K562 (cell line): ENCODE data around the gene GCHFR. TPM values are rescaled to one million over a fixed set of nuclear protein-coding genes. Genes with fewer than 3 reads are reported as not detected.

Experiments used
- ATAC-seq: fragments of 200-7000 bp; cut with Tn5 transposase; 3 replicates; pipeline ENCODE4 v1.9.1; 2020; ENCODE audit warnings: moderate library complexity
- BruUV-seq: library from RNA; stranded (reverse); fragments of 400-500 nt; replicated peaks from 2 replicates; lab custom pipeline; 2021; lab: Mats Ljungman, UMichigan
- CTCF ChIA-PET: fragments of 300-600 bp; formaldehyde crosslinking; extraction: SDS; loops from one replicate; lab custom pipeline; 2021; ENCODE audit warnings: low intra/inter-chr PET ratio; lab: Yijun Ruan, JAX
- POLR2A ChIA-PET: fragments of 300-600, 350-650 bp; sonication (Branson Sonifier 250); formaldehyde crosslinking; extraction: SDS; loops from one replicate; lab custom pipeline; 2021; ENCODE audit warnings: antibody characterized with exemption, inconsistent platforms; lab: Yijun Ruan, JAX
- DNase-seq, 4 experiments: peaks; one replicate each; pipeline versions ENCODE4 v3.0.0 to v3.0.0-alpha.2; 2011 to 2018; ENCODE audit warnings: low spot score in 3 of 4, mixed read lengths in 3 of 4; ENCODE audit errors: extremely low read depth in 1 of 4
- FAIRE-seq: peaks from 2 replicates; lab custom pipeline; 2011; peaks lifted over from hg19 to GRCh38; lab: Jason Lieb, UNC
- H2AFZ ChIP-seq: 2 replicates; pipeline ENCODE4 v1.6.0; 2011; ENCODE audit warnings: low read depth, low read length, control low read depth, inconsistent platforms
- H3K27ac ChIP-seq: fragments of 200-600 bp; 3 replicates; pipeline ENCODE4 v1.8.0; 2011; ENCODE audit warnings: low read depth, mild to moderate bottlenecking, control low read depth, inconsistent platforms, low read length, moderate library complexity, mixed read lengths; ENCODE audit errors: extremely low read depth
- H3K27me3 ChIP-seq, 2 experiments: fragments of 300-600 bp in 1 of 2; 2 replicates in 1 of 2; 3 replicates in 1 of 2; pipeline versions ENCODE4 v1.6.0 to v1.8.0; 2011; ENCODE audit warnings: inconsistent platforms in 2 of 2, low read length in 2 of 2, mild to moderate bottlenecking in 1 of 2, mixed read lengths in 1 of 2, moderate library complexity in 1 of 2; ENCODE audit not compliant: control insufficient read depth in 2 of 2, insufficient read depth in 2 of 2
- H3K36me3 ChIP-seq: fragments of 300-600 bp; 3 replicates; pipeline ENCODE4 v1.8.0; 2011; ENCODE audit warnings: mild to moderate bottlenecking, low read length, inconsistent platforms; ENCODE audit not compliant: control insufficient read depth, insufficient read depth
- H3K4me1 ChIP-seq, 2 experiments: fragments of 200-600 bp in 1 of 2; replicated peaks in 1 of 2; 2 replicates in 1 of 2; 3 replicates in 1 of 2; pipeline versions ENCODE4 v1.5.1 to v1.8.0; 2011; ENCODE audit warnings: inconsistent platforms in 2 of 2, low read length in 2 of 2, mild to moderate bottlenecking in 1 of 2, mixed read lengths in 1 of 2, moderate library complexity in 1 of 2; ENCODE audit not compliant: control insufficient read depth in 2 of 2, insufficient read depth in 2 of 2
- H3K4me2 ChIP-seq: 2 replicates; pipeline ENCODE4 v1.6.1; 2011; ENCODE audit warnings: low read length, control low read depth, inconsistent platforms, mixed read lengths; ENCODE audit not compliant: insufficient read depth
- H3K4me3 ChIP-seq: fragments of 200-600 bp; sonication (generic), shearing (Covaris generic); 2 replicates; pipeline ENCODE4 v1.5.1; 2016; ENCODE audit warnings: control low read depth, inconsistent platforms
- H3K79me2 ChIP-seq: fragments of 200-600 bp; 3 replicates; pipeline ENCODE4 v1.8.0; 2011; ENCODE audit warnings: low read length, inconsistent platforms; ENCODE audit not compliant: control insufficient read depth, insufficient read depth
- H3K9ac ChIP-seq, 2 experiments: 2 replicates each; pipeline versions ENCODE4 v1.6.0 to v1.6.1; 2011; ENCODE audit warnings: low read depth in 2 of 2, low read length in 2 of 2, control low read depth in 1 of 2, inconsistent platforms in 1 of 2, mild to moderate bottlenecking in 1 of 2, mixed read lengths in 1 of 2; ENCODE audit not compliant: insufficient read depth in 1 of 2
- H3K9me1 ChIP-seq: one replicate; pipeline ENCODE4 v1.6.0; 2011; ENCODE audit warnings: inconsistent platforms, mild to moderate bottlenecking, low read length, moderate library complexity; ENCODE audit not compliant: control insufficient read depth, insufficient read depth
- H3K9me3 ChIP-seq: replicated peaks from 2 replicates; pipeline ENCODE4 v1.5.1; 2011; ENCODE audit warnings: low read depth, low read length, inconsistent platforms; ENCODE audit not compliant: control insufficient read depth, insufficient read depth
- H4K20me1 ChIP-seq: replicated peaks from 2 replicates; pipeline ENCODE4 v1.6.1; 2011; ENCODE audit warnings: low read length, inconsistent platforms, mixed read lengths; ENCODE audit not compliant: control insufficient read depth, insufficient read depth
- BCL6 ChIP-seq: fragments of 250-450 bp; sonication (Bioruptor Pico); IDR thresholded peaks from 2 replicates; pipeline ENCODE4 v1.4.0; 2020
- DEAF1 ChIP-seq: fragments of 450-650 bp; formaldehyde crosslinking; IDR thresholded peaks from 2 replicates; pipeline ENCODE4 v1.4.0; 2020; ENCODE audit warnings: mild to moderate bottlenecking, moderate library complexity
- FOXJ3 ChIP-seq: sonication (generic); formaldehyde crosslinking; IDR thresholded peaks from 2 replicates; pipeline ENCODE4 v1.4.0; 2020; ENCODE audit warnings: mild to moderate bottlenecking, missing genetic modification reagents
- GTF2F1 ChIP-seq: IDR thresholded peaks from 2 replicates; pipeline ENCODE4 v1.6.1; 2011; ENCODE audit warnings: low read depth, low read length, improper control_type of control experiment
- L3MBTL2 ChIP-seq: fragments of 450-650 bp; IDR thresholded peaks from 2 replicates; pipeline ENCODE4 v1.6.1; 2016; ENCODE audit warnings: mild to moderate bottlenecking, moderate library complexity
- POU5F1 ChIP-seq: fragments of 150-350 bp; IDR thresholded peaks from 2 replicates; pipeline ENCODE4 v1.6.1; 2014; ENCODE audit warnings: borderline replicate concordance, low read length, low read depth, mild to moderate bottlenecking; ENCODE audit not compliant: partially characterized antibody
- RHOXF2B ChIP-seq: fragments of 250-450 bp; sonication (Bioruptor Pico); conservative IDR thresholded peaks from 2 replicates; pipeline ENCODE4 v1.5.1; 2021
- SIRT6 ChIP-seq: IDR thresholded peaks from one replicate; pipeline ENCODE4 v1.6.1; 2012; ENCODE audit warnings: low read depth, mild to moderate bottlenecking, control low read depth, inconsistent platforms, low read length, moderate library complexity
- TAL1 ChIP-seq: fragments of 450-650 bp; IDR thresholded peaks from 2 replicates; pipeline ENCODE4 v1.6.1; 2016; ENCODE audit warnings: mild to moderate bottlenecking
- ZBTB7A ChIP-seq: IDR thresholded peaks from 2 replicates; pipeline ENCODE4 v1.6.1; 2011; ENCODE audit warnings: low read depth, mild to moderate bottlenecking, low read length, moderate library complexity, borderline replicate concordance; ENCODE audit not compliant: control insufficient read depth
- ZNF146 ChIP-seq: IDR thresholded peaks from one replicate; pipeline ENCODE4 v1.6.1; 2018; ENCODE audit warnings: missing compliant biosample characterization; ENCODE audit not compliant: unreplicated experiment
- ZNF324 ChIP-seq: fragments of 250-450 bp; sonication (Bioruptor Pico); IDR thresholded peaks from 2 replicates; pipeline ENCODE4 v1.4.0; 2020; ENCODE audit warnings: mild to moderate bottlenecking
- ZNF696 ChIP-seq: fragments of 250-450 bp; sonication (Bioruptor Pico); conservative IDR thresholded peaks from 2 replicates; pipeline ENCODE4 v1.4.0; 2020; ENCODE audit warnings: mild to moderate bottlenecking, moderate library complexity
- ZNF717 ChIP-seq: fragments of 250-450 bp; sonication (Bioruptor Pico); IDR thresholded peaks from 2 replicates; pipeline ENCODE4 v1.5.0; 2021
- ZNF830 ChIP-seq: fragments of 250-450 bp; sonication (Bioruptor Pico); IDR thresholded peaks from 2 replicates; pipeline ENCODE4 v1.5.0; 2021; ENCODE audit warnings: mild to moderate bottlenecking
- WGBS: fragments of 100-300 bp; shearing (Covaris generic); methylation state at CpG from one replicate; pipeline ENCODE4 v1.1.6; 2016; ENCODE audit warnings: low coverage, mixed read lengths; ENCODE audit not compliant: insufficient coverage; ENCODE audit errors: missing lambda C conversion rate; 5-methylcytosine and 5-hydroxymethylcytosine counted together
- in situ Hi-C: fragments of 300-500 bp; cut with MboI; formaldehyde crosslinking; loops from 4 replicates; pipeline ENCODE4 v1.15.0; 2018; ENCODE audit warnings: inconsistent platforms, mixed read lengths
- intact Hi-C: fragments of 100-400 bp; cut with micrococcal nuclease; formaldehyde crosslinking; loops from 2 replicates; pipeline ENCODE4 v1.14.2; 2022
- polyA plus RNA-seq, 8 experiments: library from polyadenylated mRNA; depleted of rRNA in 4 of 8; stranded (reverse) in 5 of 8; unstranded in 3 of 8; fragments of >200 nt; fragmentation: Nextera tagmentation in 2 of 8; fragmentation: Illumina TruSeq in 1 of 8; extraction: Ambion mirVana in 2 of 8; extraction: Trizol in 1 of 8; gene quantifications; 2 replicates each; pipeline versions ENCODE4 v1.2.1 to v1.2.3, GENCODE V29; 2011 to 2014; ENCODE audit warnings: inconsistent platforms in 1 of 8, missing spikeins in 1 of 8
- total RNA-seq, 7 experiments: library from RNA; depleted of rRNA in 6 of 7; stranded (reverse); fragments of >200 nt in 6 of 7; fragmentation: Illumina TruSeq in 2 of 7; extraction: Trizol in 2 of 7; gene quantifications; 2 replicates each; pipeline versions ENCODE4 v1.2.1 to v1.2.3, GENCODE V29; 2011 to 2021; ENCODE audit warnings: low replicate concordance in 1 of 7
- TF ChIP-seq, protein P1 (sequence below): sonication (generic); formaldehyde crosslinking; IDR thresholded peaks from 2 replicates; pipeline ENCODE4 v1.8.0; 2022; ENCODE audit warnings: missing genetic modification reagents, mild to moderate bottlenecking, borderline replicate concordance

Gene GCHFR
- total and polyA plus RNA-seq, 9 of the 15 experiments (the other 6 are each of a cell fraction or from before 2014, with no cell fraction given) = 8.7 to 83.5 (median 20.8) TPM

DNA sequence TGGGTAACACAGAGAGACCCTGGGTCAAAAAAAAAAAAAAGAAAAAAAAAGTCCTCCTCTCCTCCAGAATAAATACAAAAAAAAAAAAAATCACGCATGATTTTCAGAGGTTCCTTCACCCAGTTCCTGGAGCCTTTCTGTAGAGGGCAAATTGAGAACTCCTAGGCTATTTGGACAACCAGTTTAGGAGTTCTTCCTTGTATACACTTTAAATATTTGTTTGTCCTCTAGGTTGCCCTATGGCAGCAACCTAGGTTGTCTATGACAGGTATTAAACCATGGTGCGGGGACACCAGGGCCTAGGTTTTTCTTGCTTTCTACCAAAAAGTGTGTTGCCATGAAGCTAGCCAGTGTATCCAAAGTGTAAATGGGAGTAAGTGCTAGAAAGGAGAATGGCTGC, 39.2 kb downstream of the GCHFR start:
- Histone ChIP-seq H3K9me3 (no peaks in the 10 kb centered on the region; the same call in 1 of the 2 replicates), H2AFZ (no peak overlapping the region), H3K4me1 (peaks cover 7 to 11% of the 10 kb centered on the region in 2 experiments; a peak in 4 of 5 replicates), H3K4me2 (no peak overlapping the region), H3K27me3 (no peaks in the 10 kb centered on the region)
- FAIRE-seq = no peak
- in situ Hi-C loops = no loop called here
- CTCF ChIA-PET = no interaction called here
- no peak for TF ChIP-seq ZNF830
- TF ChIP-seq RHOXF2B (CRISPR knock-in tag) = no peak
- no peak for TF ChIP-seq ZNF717 (CRISPR knock-in tag)
- no peak for TF ChIP-seq SIRT6
- no peak for TF ChIP-seq ZNF324 (CRISPR knock-in tag)
- TF ChIP-seq, protein P1, sequence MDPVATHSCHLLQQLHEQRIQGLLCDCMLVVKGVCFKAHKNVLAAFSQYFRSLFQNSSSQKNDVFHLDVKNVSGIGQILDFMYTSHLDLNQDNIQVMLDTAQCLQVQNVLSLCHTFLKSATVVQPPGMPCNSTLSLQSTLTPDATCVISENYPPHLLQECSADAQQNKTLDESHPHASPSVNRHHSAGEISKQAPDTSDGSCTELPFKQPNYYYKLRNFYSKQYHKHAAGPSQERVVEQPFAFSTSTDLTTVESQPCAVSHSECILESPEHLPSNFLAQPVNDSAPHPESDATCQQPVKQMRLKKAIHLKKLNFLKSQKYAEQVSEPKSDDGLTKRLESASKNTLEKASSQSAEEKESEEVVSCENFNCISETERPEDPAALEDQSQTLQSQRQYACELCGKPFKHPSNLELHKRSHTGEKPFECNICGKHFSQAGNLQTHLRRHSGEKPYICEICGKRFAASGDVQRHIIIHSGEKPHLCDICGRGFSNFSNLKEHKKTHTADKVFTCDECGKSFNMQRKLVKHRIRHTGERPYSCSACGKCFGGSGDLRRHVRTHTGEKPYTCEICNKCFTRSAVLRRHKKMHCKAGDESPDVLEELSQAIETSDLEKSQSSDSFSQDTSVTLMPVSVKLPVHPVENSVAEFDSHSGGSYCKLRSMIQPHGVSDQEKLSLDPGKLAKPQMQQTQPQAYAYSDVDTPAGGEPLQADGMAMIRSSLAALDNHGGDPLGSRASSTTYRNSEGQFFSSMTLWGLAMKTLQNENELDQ (CRISPR knock-in tag) = no peak
- TF ChIP-seq DEAF1 = no peak
- TF ChIP-seq BCL6 (CRISPR knock-in tag) = no peak
- TF ChIP-seq GTF2F1 = no peak
- TF ChIP-seq FOXJ3 (CRISPR knock-in tag) = no peak
- no peak for TF ChIP-seq TAL1
- no peak for TF ChIP-seq POU5F1
- TF ChIP-seq L3MBTL2 = no peak
- TF ChIP-seq ZNF146 = no peak
- no peak for TF ChIP-seq ZNF696 (CRISPR knock-in tag)
- TF ChIP-seq ZBTB7A = no peak
- TF ChIP-seq, all 486 proteins: peak for 0
- intact Hi-C loops = no loop called here
- no peak overlapping the region for H3K4me3 ChIP-seq
- BruUV-seq = no TSS peak
- H3K79me2 ChIP-seq = peaks cover 19% of the 10 kb centered on the region
- H4K20me1 ChIP-seq = no peaks in the 10 kb centered on the region
- no peak overlapping the region for H3K27ac ChIP-seq
- DNase-seq = no peak
- no peak overlapping the region for H3K9ac ChIP-seq
- 83% methylated on average over 2 of the region's 2 CpGs for WGBS
- ATAC-seq = no peak
- H3K9me1 ChIP-seq = peaks cover 3% of the 10 kb centered on the region
- POLR2A ChIA-PET = interaction anchor here (0.6 to 1.3 kb wide), 2 partner anchors 18 to 459 kb away, joined by 3 read pairs; no protein-coding TSS in a partner anchor
- H3K36me3 ChIP-seq = peaks cover 15% of the 10 kb centered on the region; the same call in 2 of the 3 replicates
